Activated T-cell treated with anti-CD3 and anti-CD28 coated beads, Interleukin-2, amount 50 U/mL, for 72 hours (primary cell): ENCODE results near the gene FUT9. TPM values are rescaled to one million over a fixed set of nuclear protein-coding genes. Genes with fewer than 3 reads are reported as not detected.
A peak's percentile ranks its signal among the peaks of the same experiment; 100 is the strongest.

Experiments used
- ATAC-seq, 2 donors: fragments of 150-1000 bp; cut with Tn5 transposase; replicated peaks in 1 of 2; 2 replicates each; pipeline ENCODE4 v1.10.0; 2021; ENCODE audit warnings: moderate library complexity in 2 of 2, mild to moderate bottlenecking in 1 of 2
- DNase-seq, 2 donors: peaks; one replicate each; pipeline ENCODE4 v3.0.0; 2021 to 2022; ENCODE audit warnings: mixed read lengths in 1 of 2
- H3K27ac Mint-ChIP-seq: one replicate; pipeline ENCODE4 v1.8.0; 2022; ENCODE audit warnings: mild to moderate bottlenecking, moderate library complexity, mixed read lengths
- H3K27me3 Mint-ChIP-seq: one replicate; pipeline ENCODE4 v1.8.0; 2022; ENCODE audit warnings: low read depth, mixed read lengths
- H3K36me3 Mint-ChIP-seq, 2 donors: one replicate each; pipeline ENCODE4 v1.8.0; 2022; ENCODE audit warnings: mixed read lengths in 2 of 2, mild to moderate bottlenecking in 1 of 2; ENCODE audit not compliant: insufficient read depth in 2 of 2
- H3K4me1 Mint-ChIP-seq: one replicate; pipeline ENCODE4 v1.8.0; 2022; ENCODE audit warnings: low read depth, mixed read lengths
- H3K4me3 Mint-ChIP-seq, 2 donors: one replicate each; pipeline ENCODE4 v1.8.0; 2022; ENCODE audit warnings: mild to moderate bottlenecking in 2 of 2, mixed read lengths in 2 of 2, moderate library complexity in 2 of 2
- H3K9me3 Mint-ChIP-seq, 2 donors: one replicate each; pipeline ENCODE4 v1.8.0; 2022; ENCODE audit warnings: mixed read lengths in 2 of 2
- total RNA-seq, 2 donors: library from RNA; stranded (reverse); gene quantifications; one replicate each; pipeline ENCODE4 v1.2.3, GENCODE V29; 2022

The FUT9 gene
- total RNA-seq, 2 donors from 2014 or later = not detected

GRCh38 chr6:96016334-96017069, 728 bp downstream of the FUT9 start:
- DNase-seq (no peak), ATAC-seq (no peak)
- Mint-ChIP-seq H3K27ac (no peak overlapping the region), H3K4me3 (peak overlapping the region in 1 of 2 donors; percentile 40), H3K9me3 (no peaks in the 10 kb centered on the region), H3K27me3 (peaks cover 34% of the 10 kb centered on the region), H3K4me1 (no peaks in the 10 kb centered on the region), H3K36me3 (peaks cover 0 to 2% of the 10 kb centered on the region in 2 donors)

- no peak for DNase-seq
- Mint-ChIP-seq H3K36me3 (peaks cover 0 to 2% of the 10 kb centered on the region in 2 donors), H3K27ac (no peak overlapping the region), H3K27me3 (peaks cover 34% of the 10 kb centered on the region), H3K9me3 (no peaks in the 10 kb centered on the region), H3K4me3 (no peak overlapping the region), H3K4me1 (no peaks in the 10 kb centered on the region)
- ATAC-seq = no peak
Observed at GRCh38 chr6:96017070-96017359, 1.2 kb downstream of the FUT9 start.

- no peak for DNase-seq
- ATAC-seq = no peak
- no peaks in the 10 kb centered on the region for H3K9me3 Mint-ChIP-seq
- peaks cover 5% of the 10 kb centered on the region for H3K27me3 Mint-ChIP-seq
- H3K36me3 Mint-ChIP-seq = no peaks in the 10 kb centered on the region
- H3K4me3 Mint-ChIP-seq = no peak overlapping the region
- H3K4me1 Mint-ChIP-seq = no peaks in the 10 kb centered on the region
- H3K27ac Mint-ChIP-seq = no peak overlapping the region
Observed at GRCh38 chr6:96022225-96022624, 6.5 kb downstream of the FUT9 start.

- DNase-seq = no peak
Observed at GRCh38 chr6:96032661-96033060, 16.9 kb downstream of the FUT9 start.

GRCh38 chr6:96051555-96051954, 35.8 kb downstream of the FUT9 start:
- Mint-ChIP-seq H3K27ac (no peak overlapping the region), H3K36me3 (no peaks in the 10 kb centered on the region), H3K4me3 (no peak overlapping the region), H3K4me1 (no peaks in the 10 kb centered on the region), H3K27me3 (peaks cover 5% of the 10 kb centered on the region), H3K9me3 (peaks cover 2 to 4% of the 10 kb centered on the region in 2 donors)
- no peak for DNase-seq
- ATAC-seq = no peak

More at GRCh38 chr6:96032661-96033060, 16.9 kb downstream of the FUT9 start:
- Mint-ChIP-seq H3K27me3 (no peaks in the 10 kb centered on the region), H3K9me3 (no peaks in the 10 kb centered on the region), H3K36me3 (no peaks in the 10 kb centered on the region), H3K4me3 (no peak overlapping the region), H3K4me1 (no peaks in the 10 kb centered on the region), H3K27ac (no peak overlapping the region)
- no peak for ATAC-seq

- peaks cover 0 to 1% of the 10 kb centered on the region in 2 donors for H3K9me3 Mint-ChIP-seq
- no peaks in the 10 kb centered on the region for H3K4me1 Mint-ChIP-seq
- no peaks in the 10 kb centered on the region for H3K36me3 Mint-ChIP-seq
- DNase-seq = no peak
- no peak for ATAC-seq
- H3K4me3 Mint-ChIP-seq = no peak overlapping the region
- no peak overlapping the region for H3K27ac Mint-ChIP-seq
- no peaks in the 10 kb centered on the region for H3K27me3 Mint-ChIP-seq
Observed at GRCh38 chr6:96058082-96058481, 42.3 kb downstream of the FUT9 start.

GRCh38 chr6:96059586-96059985, 43.8 kb downstream of the FUT9 start:
- H3K4me3 Mint-ChIP-seq = no peak overlapping the region
- no peaks in the 10 kb centered on the region for H3K27me3 Mint-ChIP-seq
- no peak overlapping the region for H3K27ac Mint-ChIP-seq
- DNase-seq (no peak), ATAC-seq (no peak)
- H3K9me3 Mint-ChIP-seq = peaks cover 0 to 2% of the 10 kb centered on the region in 2 donors
- H3K36me3 Mint-ChIP-seq = no peaks in the 10 kb centered on the region
- no peaks in the 10 kb centered on the region for H3K4me1 Mint-ChIP-seq

- DNase-seq (no peak), ATAC-seq (no peak)
- Mint-ChIP-seq H3K27ac (no peak overlapping the region), H3K27me3 (no peaks in the 10 kb centered on the region), H3K36me3 (no peaks in the 10 kb centered on the region), H3K9me3 (peaks cover 0 to 2% of the 10 kb centered on the region in 2 donors), H3K4me3 (no peak overlapping the region), H3K4me1 (no peaks in the 10 kb centered on the region)
Observed at GRCh38 chr6:96060249-96060648, 44.5 kb downstream of the FUT9 start.

- Mint-ChIP-seq H3K36me3 (no peaks in the 10 kb centered on the region), H3K4me1 (no peaks in the 10 kb centered on the region), H3K4me3 (no peak overlapping the region), H3K9me3 (peaks cover 0 to 2% of the 10 kb centered on the region in 2 donors), H3K27ac (no peak overlapping the region), H3K27me3 (no peaks in the 10 kb centered on the region)
- no peak for DNase-seq
- ATAC-seq = no peak
Observed at GRCh38 chr6:96065213-96065612, 49.4 kb downstream of the FUT9 start.

- H3K36me3 Mint-ChIP-seq = no peaks in the 10 kb centered on the region
- ATAC-seq = no peak
- H3K4me3 Mint-ChIP-seq = no peak overlapping the region
- no peaks in the 10 kb centered on the region for H3K4me1 Mint-ChIP-seq
- no peak overlapping the region for H3K27ac Mint-ChIP-seq
- DNase-seq = no peak
- H3K27me3 Mint-ChIP-seq = no peaks in the 10 kb centered on the region
- peaks cover 0 to 2% of the 10 kb centered on the region in 2 donors for H3K9me3 Mint-ChIP-seq
Observed at GRCh38 chr6:96066376-96066775, 50.6 kb downstream of the FUT9 start.

GRCh38 chr6:96073555-96073954, 57.8 kb downstream of the FUT9 start:
- ATAC-seq (no peak), DNase-seq (no peak)
- Mint-ChIP-seq H3K4me3 (no peak overlapping the region), H3K9me3 (no peaks in the 10 kb centered on the region), H3K4me1 (no peaks in the 10 kb centered on the region), H3K36me3 (no peaks in the 10 kb centered on the region), H3K27me3 (no peaks in the 10 kb centered on the region), H3K27ac (no peak overlapping the region)

GRCh38 chr6:96074006-96074405, 58.2 kb downstream of the FUT9 start:
- no peak overlapping the region for H3K4me3 Mint-ChIP-seq
- no peaks in the 10 kb centered on the region for H3K27me3 Mint-ChIP-seq
- H3K27ac Mint-ChIP-seq = no peak overlapping the region
- H3K36me3 Mint-ChIP-seq = no peaks in the 10 kb centered on the region
- DNase-seq = no peak
- no peaks in the 10 kb centered on the region for H3K9me3 Mint-ChIP-seq
- no peak for ATAC-seq
- no peaks in the 10 kb centered on the region for H3K4me1 Mint-ChIP-seq

- no peak for DNase-seq
- H3K27me3 Mint-ChIP-seq = no peaks in the 10 kb centered on the region
- no peaks in the 10 kb centered on the region for H3K4me1 Mint-ChIP-seq
- H3K27ac Mint-ChIP-seq = no peak overlapping the region
- no peak for ATAC-seq
- no peaks in the 10 kb centered on the region for H3K36me3 Mint-ChIP-seq
- no peak overlapping the region for H3K4me3 Mint-ChIP-seq
- peaks cover 0 to 2% of the 10 kb centered on the region in 2 donors for H3K9me3 Mint-ChIP-seq
Observed at GRCh38 chr6:96075826-96076225, 60.1 kb downstream of the FUT9 start.

GRCh38 chr6:96086745-96087144, 71.0 kb downstream of the FUT9 start:
- no peak for ATAC-seq
- H3K4me1 Mint-ChIP-seq = no peaks in the 10 kb centered on the region
- no peak overlapping the region for H3K4me3 Mint-ChIP-seq
- H3K27ac Mint-ChIP-seq = no peak overlapping the region
- H3K36me3 Mint-ChIP-seq = no peaks in the 10 kb centered on the region
- DNase-seq = no peak
- H3K27me3 Mint-ChIP-seq = no peaks in the 10 kb centered on the region
- H3K9me3 Mint-ChIP-seq = peaks cover 0 to 1% of the 10 kb centered on the region in 2 donors
